HEK293T (cell line): ENCODE data around the gene OTUD3.

Source experiments
- ARNT ChIP-seq: fragments of 450-650 bp; IDR thresholded peaks from 2 replicates; pipeline ENCODE4 v1.6.1; 2017; ENCODE audit warnings: mild to moderate bottlenecking
- BHLHE40 ChIP-seq: fragments of 450-650 bp; IDR thresholded peaks from 2 replicates; pipeline ENCODE4 v1.6.1; 2016; ENCODE audit warnings: mild to moderate bottlenecking, moderate library complexity, borderline replicate concordance
- FOXK2 ChIP-seq: fragments of 450-650 bp; IDR thresholded peaks from 2 replicates; pipeline ENCODE4 v1.6.1; 2016; ENCODE audit warnings: mild to moderate bottlenecking
- FOXM1 ChIP-seq: fragments of 450-650 bp; IDR thresholded peaks from 2 replicates; pipeline ENCODE4 v1.6.1; 2017; ENCODE audit warnings: mild to moderate bottlenecking, borderline replicate concordance
- LEF1 ChIP-seq: fragments of 450-650 bp; IDR thresholded peaks from 2 replicates; pipeline ENCODE4 v1.6.1; 2017; ENCODE audit warnings: mild to moderate bottlenecking, borderline replicate concordance
- NFRKB ChIP-seq: fragments of 450-650 bp; IDR thresholded peaks from 2 replicates; pipeline ENCODE4 v1.6.1; 2016; ENCODE audit warnings: mild to moderate bottlenecking, moderate library complexity
- PKNOX1 ChIP-seq: fragments of 450-650 bp; IDR thresholded peaks from 2 replicates; pipeline ENCODE4 v1.6.1; 2016
- SP1 ChIP-seq: fragments of 450-650 bp; IDR thresholded peaks from 2 replicates; pipeline ENCODE4 v1.6.1; 2017
- SUZ12 ChIP-seq: fragments of 450-650 bp; IDR thresholded peaks from 2 replicates; pipeline ENCODE4 v1.6.1; 2016; ENCODE audit warnings: mild to moderate bottlenecking
- TARDBP ChIP-seq: fragments of 450-650 bp; IDR thresholded peaks from 2 replicates; pipeline ENCODE4 v1.6.1; 2016
- ZNF384 ChIP-seq: fragments of 450-650 bp; IDR thresholded peaks from 2 replicates; pipeline ENCODE4 v1.6.1; 2016

GRCh38 chr1:19872190-19872589, 10.0 kb upstream of the OTUD3 start:
- TF ChIP-seq PKNOX1 (no peak), FOXM1 (no peak), TARDBP (no peak), NFRKB (no peak), BHLHE40 (no peak), FOXK2 (no peak), LEF1 (no peak), ZNF384 (no peak), ARNT (no peak), SP1 (no peak), SUZ12 (no peak)
